Measurements from ENCODE around the gene AASDHPPT.

AASDHPPT gene

DNA sequence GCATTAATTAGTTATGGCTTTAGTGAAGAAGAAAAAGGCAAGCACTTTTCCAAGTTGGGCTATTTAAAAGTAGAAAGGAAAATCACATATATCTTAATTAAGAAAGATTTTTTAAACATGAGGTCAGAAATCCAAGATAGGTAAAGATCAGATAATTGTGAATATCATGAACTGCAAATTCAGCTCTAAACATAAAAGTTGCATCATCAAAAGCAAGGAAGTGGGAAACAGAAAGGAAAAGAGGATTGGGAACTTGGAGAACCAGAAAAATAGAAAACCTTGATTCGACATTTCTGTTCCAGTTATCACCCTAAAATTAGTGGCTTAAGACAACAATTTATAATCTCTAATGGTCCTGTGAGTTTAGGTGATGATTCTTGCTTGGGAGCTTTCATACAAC lies 17.8 kb upstream of the AASDHPPT start:
- ChIA-PET CTCF (no interaction called here), POLR2A (interaction anchor here (1.2 kb wide), 1 partner anchor 18 kb away, joined by 3 read pairs; the partner anchor contains the start of genes AASDHPPT and KBTBD3)
- H3K4me3 ChIP-seq (ENCODE audit: low read depth, low read length): no peak overlapping the region
- H3K27ac ChIP-seq (ENCODE audit: extremely low read depth, low read depth, low read length): no peak overlapping the region
- TF ChIP-seq ZSCAN23 (tag by site-specific recombination; IDR thresholded peaks at IDR 0.05): no peak
- no peak for TF ChIP-seq ZNF654 (tag by site-specific recombination; IDR thresholded peaks at IDR 0.05; ENCODE audit: low read depth)
- TF ChIP-seq ZNF202 (tag by site-specific recombination; IDR thresholded peaks at IDR 0.05; ENCODE audit: borderline replicate concordance): no peak
- no peak for TF ChIP-seq ZNF416 (tag by site-specific recombination; IDR thresholded peaks at IDR 0.05)
- TF ChIP-seq, protein P1, sequence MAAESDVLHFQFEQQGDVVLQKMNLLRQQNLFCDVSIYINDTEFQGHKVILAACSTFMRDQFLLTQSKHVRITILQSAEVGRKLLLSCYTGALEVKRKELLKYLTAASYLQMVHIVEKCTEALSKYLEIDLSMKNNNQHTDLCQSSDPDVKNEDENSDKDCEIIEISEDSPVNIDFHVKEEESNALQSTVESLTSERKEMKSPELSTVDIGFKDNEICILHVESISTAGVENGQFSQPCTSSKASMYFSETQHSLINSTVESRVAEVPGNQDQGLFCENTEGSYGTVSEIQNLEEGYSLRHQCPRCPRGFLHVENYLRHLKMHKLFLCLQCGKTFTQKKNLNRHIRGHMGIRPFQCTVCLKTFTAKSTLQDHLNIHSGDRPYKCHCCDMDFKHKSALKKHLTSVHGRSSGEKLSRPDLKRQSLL (tag by site-specific recombination; IDR thresholded peaks at IDR 0.05): no peak
- TF ChIP-seq, protein P2, sequence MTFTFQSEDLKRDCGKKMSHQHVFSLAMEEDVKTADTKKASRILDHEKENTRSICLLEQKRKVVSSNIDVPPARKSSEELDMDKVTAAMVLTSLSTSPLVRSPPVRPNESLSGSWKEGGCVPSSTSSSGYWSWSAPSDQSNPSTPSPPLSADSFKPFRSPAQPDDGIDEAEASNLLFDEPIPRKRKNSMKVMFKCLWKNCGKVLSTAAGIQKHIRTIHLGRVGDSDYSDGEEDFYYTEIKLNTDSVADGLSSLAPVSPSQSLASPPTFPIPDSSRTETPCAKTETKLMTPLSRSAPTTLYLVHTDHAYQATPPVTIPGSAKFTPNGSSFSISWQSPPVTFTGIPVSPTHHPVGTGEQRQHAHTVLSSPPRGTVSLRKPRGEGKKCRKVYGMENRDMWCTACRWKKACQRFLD (tag by site-specific recombination; IDR thresholded peaks at IDR 0.05): no peak
- TF ChIP-seq SCRT2 (tag by site-specific recombination; IDR thresholded peaks at IDR 0.05): no peak
- no peak for TF ChIP-seq ZNF529 (tag by site-specific recombination; IDR thresholded peaks at IDR 0.05; ENCODE audit: insufficient replicate concordance)
- no peak for TF ChIP-seq ZFP69B (tag by site-specific recombination; IDR thresholded peaks at IDR 0.05)
- no peak for TF ChIP-seq ZNF292 (tag by site-specific recombination; IDR thresholded peaks at IDR 0.05; ENCODE audit: borderline replicate concordance, low read depth)
- TF ChIP-seq ZNF48 (tag by site-specific recombination; IDR thresholded peaks at IDR 0.05): no peak
- TF ChIP-seq, protein P3, sequence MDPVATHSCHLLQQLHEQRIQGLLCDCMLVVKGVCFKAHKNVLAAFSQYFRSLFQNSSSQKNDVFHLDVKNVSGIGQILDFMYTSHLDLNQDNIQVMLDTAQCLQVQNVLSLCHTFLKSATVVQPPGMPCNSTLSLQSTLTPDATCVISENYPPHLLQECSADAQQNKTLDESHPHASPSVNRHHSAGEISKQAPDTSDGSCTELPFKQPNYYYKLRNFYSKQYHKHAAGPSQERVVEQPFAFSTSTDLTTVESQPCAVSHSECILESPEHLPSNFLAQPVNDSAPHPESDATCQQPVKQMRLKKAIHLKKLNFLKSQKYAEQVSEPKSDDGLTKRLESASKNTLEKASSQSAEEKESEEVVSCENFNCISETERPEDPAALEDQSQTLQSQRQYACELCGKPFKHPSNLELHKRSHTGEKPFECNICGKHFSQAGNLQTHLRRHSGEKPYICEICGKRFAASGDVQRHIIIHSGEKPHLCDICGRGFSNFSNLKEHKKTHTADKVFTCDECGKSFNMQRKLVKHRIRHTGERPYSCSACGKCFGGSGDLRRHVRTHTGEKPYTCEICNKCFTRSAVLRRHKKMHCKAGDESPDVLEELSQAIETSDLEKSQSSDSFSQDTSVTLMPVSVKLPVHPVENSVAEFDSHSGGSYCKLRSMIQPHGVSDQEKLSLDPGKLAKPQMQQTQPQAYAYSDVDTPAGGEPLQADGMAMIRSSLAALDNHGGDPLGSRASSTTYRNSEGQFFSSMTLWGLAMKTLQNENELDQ (tag by site-specific recombination; IDR thresholded peaks at IDR 0.05; ENCODE audit: low read depth): no peak
- TF ChIP-seq ZNF560 (tag by site-specific recombination; IDR thresholded peaks at IDR 0.05; ENCODE audit: borderline replicate concordance): no peak
- H3K36me3 ChIP-seq (ENCODE audit: control insufficient read depth in 2 of 2, insufficient read depth in 1 of 2, low read length in 2 of 2): no peaks in the 10 kb centered on the region
- no peaks in the 10 kb centered on the region for H3K4me1 ChIP-seq (ENCODE audit: control insufficient read depth, insufficient read depth, low read length)
- H3K9me3 ChIP-seq (ENCODE audit: control insufficient read depth, insufficient read depth, low read depth, low read length): no peaks in the 10 kb centered on the region

DNA sequence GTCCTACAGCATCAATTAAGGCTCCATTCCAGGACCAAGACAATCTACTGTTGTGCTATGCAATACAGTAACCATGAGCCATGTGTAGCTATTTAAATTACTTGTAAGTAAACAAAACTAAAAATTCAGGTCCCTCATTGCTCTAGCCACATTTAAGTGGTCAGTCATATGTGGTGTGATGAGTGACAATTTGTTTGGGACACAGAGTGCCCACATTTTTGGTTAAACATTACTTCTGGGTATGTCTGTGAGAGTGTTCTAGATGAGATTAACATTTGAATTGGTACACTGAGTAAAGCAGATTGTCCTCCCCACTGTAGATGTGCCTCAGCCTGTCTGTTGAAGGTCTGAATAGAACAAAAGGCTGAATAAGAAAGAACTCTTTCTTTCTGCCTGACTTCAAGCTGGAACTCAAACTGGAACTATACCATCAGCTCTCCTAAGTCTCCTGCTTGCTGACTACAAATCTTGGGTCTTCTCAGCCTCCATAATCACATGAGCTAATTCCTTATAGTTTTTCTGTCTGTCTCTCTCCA lies 16.1 kb upstream of the AASDHPPT start:
- TF ChIP-seq ZNF596 (tag by site-specific recombination; IDR thresholded peaks at IDR 0.05) (no peak), ZNF37A (tag by site-specific recombination; IDR thresholded peaks at IDR 0.05) (no peak)
- Histone ChIP-seq H3K36me3 (ENCODE audit: control insufficient read depth in 2 of 2, insufficient read depth in 1 of 2, low read length in 2 of 2) (no peaks in the 10 kb centered on the region), H3K9me3 (ENCODE audit: control insufficient read depth, insufficient read depth, low read depth, low read length) (no peaks in the 10 kb centered on the region), H3K4me3 (ENCODE audit: low read depth, low read length) (no peak overlapping the region), H3K4me1 (ENCODE audit: control insufficient read depth, insufficient read depth, low read length) (no peaks in the 10 kb centered on the region), H3K27ac (ENCODE audit: extremely low read depth, low read depth, low read length) (no peak overlapping the region)
- CTCF ChIA-PET: interaction anchor here (0.7 kb wide), 1 partner anchor 806 kb away, joined by 3 read pairs; no protein-coding TSS in a partner anchor
- POLR2A ChIA-PET: no interaction called here
